Mesenchymal stem cell (in vitro differentiated cells and primary cell): ENCODE measurements around the gene ERBB4.

Source experiments
- DNase-seq: peaks from one replicate; pipeline ENCODE4 v3.0.0-alpha.2; 2013
- H2AFZ ChIP-seq: one replicate; pipeline ENCODE4 v1.6.1; 2013; ENCODE audit warnings: low read depth, mild to moderate bottlenecking, control low read depth, inconsistent platforms, low read length, moderate library complexity
- H2AK5ac ChIP-seq: 2 replicates; pipeline ENCODE4 v1.6.1; 2013; ENCODE audit warnings: low read length, moderate library complexity, mild to moderate bottlenecking, inconsistent platforms; ENCODE audit not compliant: severe bottlenecking
- H2BK120ac ChIP-seq: one replicate; pipeline ENCODE4 v1.6.1; 2013; ENCODE audit warnings: low read depth, mild to moderate bottlenecking, inconsistent platforms, low read length, moderate library complexity
- H2BK12ac ChIP-seq, 2 experiments: one replicate each; pipeline ENCODE4 v1.6.1; 2013; ENCODE audit warnings: inconsistent platforms in 2 of 2, low read length in 2 of 2, mild to moderate bottlenecking in 2 of 2, moderate library complexity in 2 of 2, control low read depth in 1 of 2
- H2BK15ac ChIP-seq: one replicate; pipeline ENCODE4 v1.6.1; 2013; ENCODE audit warnings: mild to moderate bottlenecking, low read depth, inconsistent platforms; ENCODE audit not compliant: poor library complexity, severe bottlenecking
- H2BK5ac ChIP-seq: 2 replicates; pipeline ENCODE4 v1.6.1; 2013; ENCODE audit warnings: low read depth, mild to moderate bottlenecking, low read length, control low read depth, inconsistent platforms; ENCODE audit not compliant: poor library complexity, severe bottlenecking
- H3K14ac ChIP-seq, 2 experiments: one replicate each; pipeline ENCODE4 v1.6.1; 2013; ENCODE audit warnings: inconsistent platforms in 2 of 2, low read length in 2 of 2, control low read depth in 1 of 2, mild to moderate bottlenecking in 1 of 2, moderate library complexity in 1 of 2
- H3K18ac ChIP-seq, 2 experiments: one replicate each; pipeline ENCODE4 v1.6.1; 2013; ENCODE audit warnings: inconsistent platforms in 2 of 2, low read length in 2 of 2, control low read depth in 1 of 2, low read depth in 1 of 2, mild to moderate bottlenecking in 1 of 2
- H3K23ac ChIP-seq, 2 experiments: one replicate each; pipeline ENCODE4 v1.6.1; 2013; ENCODE audit warnings: inconsistent platforms in 2 of 2, low read length in 2 of 2, mild to moderate bottlenecking in 2 of 2, moderate library complexity in 2 of 2, control low read depth in 1 of 2
- H3K27ac ChIP-seq: 2 replicates; pipeline ENCODE4 v1.5.1; 2013; ENCODE audit warnings: mild to moderate bottlenecking, moderate library complexity, low read length, control low read depth, inconsistent platforms; ENCODE audit not compliant: poor library complexity, severe bottlenecking
- H3K27me3 ChIP-seq, 2 experiments: 2 replicates each; pipeline versions ENCODE4 v1.6.1 to v1.7.0; 2013; ENCODE audit warnings: low read length in 2 of 2, mild to moderate bottlenecking in 2 of 2, moderate library complexity in 2 of 2, control low read depth in 1 of 2, inconsistent platforms in 1 of 2; ENCODE audit not compliant: control insufficient read depth in 1 of 2, insufficient read depth in 1 of 2
- H3K36me3 ChIP-seq, 2 experiments: 2 replicates each; pipeline versions ENCODE4 v1.6.1 to v1.7.0; 2013; ENCODE audit warnings: low read length in 2 of 2, control low read depth in 1 of 2, inconsistent platforms in 1 of 2, low read depth in 1 of 2, mild to moderate bottlenecking in 1 of 2; ENCODE audit not compliant: insufficient read depth in 2 of 2, control insufficient read depth in 1 of 2
- H3K4ac ChIP-seq, 2 experiments: one replicate each; pipeline ENCODE4 v1.6.1; 2013; ENCODE audit warnings: inconsistent platforms in 2 of 2, low read length in 2 of 2, mild to moderate bottlenecking in 2 of 2, moderate library complexity in 2 of 2, control low read depth in 1 of 2, low read depth in 1 of 2
- H3K4me1 ChIP-seq: 2 replicates; pipeline ENCODE4 v1.6.1; 2013; ENCODE audit warnings: low read depth, low read length, control low read depth; ENCODE audit not compliant: control insufficient read depth, insufficient read depth
- H3K4me2 ChIP-seq: 2 replicates; pipeline ENCODE4 v1.6.1; 2013; ENCODE audit warnings: low read length, mild to moderate bottlenecking, inconsistent platforms; ENCODE audit not compliant: poor library complexity, severe bottlenecking
- H3K4me3 ChIP-seq, 2 experiments: 2 replicates each; pipeline versions ENCODE4 v1.5.1 to v1.7.0; 2013; ENCODE audit warnings: low read length in 2 of 2, mild to moderate bottlenecking in 2 of 2, control low read depth in 1 of 2, low read depth in 1 of 2; ENCODE audit not compliant: insufficient read depth in 1 of 2
- H3K79me1 ChIP-seq: replicated peaks from 2 replicates; pipeline ENCODE4 v1.6.1; 2013; ENCODE audit warnings: mild to moderate bottlenecking, control low read depth, low read length, inconsistent platforms; ENCODE audit not compliant: poor library complexity, severe bottlenecking
- H3K9ac ChIP-seq: 2 replicates; pipeline ENCODE4 v1.7.0; 2013; ENCODE audit warnings: mild to moderate bottlenecking, low read length, moderate library complexity
- H3K9me3 ChIP-seq: 2 replicates; pipeline ENCODE4 v1.7.0; 2013; ENCODE audit warnings: mild to moderate bottlenecking, low read length; ENCODE audit not compliant: control insufficient read depth
- H4K8ac ChIP-seq: one replicate; pipeline ENCODE4 v1.6.1; 2013; ENCODE audit warnings: inconsistent platforms, mild to moderate bottlenecking, low read length, moderate library complexity
- H4K91ac ChIP-seq: one replicate; pipeline ENCODE4 v1.6.1; 2013; ENCODE audit warnings: mild to moderate bottlenecking, low read length, inconsistent platforms
- WGBS: methylation state at CpG from one replicate; pipeline ENCODE4 v1.1.7; 2013; ENCODE audit warnings: mixed read lengths; 5-methylcytosine and 5-hydroxymethylcytosine counted together

The ERBB4 gene

DNA sequence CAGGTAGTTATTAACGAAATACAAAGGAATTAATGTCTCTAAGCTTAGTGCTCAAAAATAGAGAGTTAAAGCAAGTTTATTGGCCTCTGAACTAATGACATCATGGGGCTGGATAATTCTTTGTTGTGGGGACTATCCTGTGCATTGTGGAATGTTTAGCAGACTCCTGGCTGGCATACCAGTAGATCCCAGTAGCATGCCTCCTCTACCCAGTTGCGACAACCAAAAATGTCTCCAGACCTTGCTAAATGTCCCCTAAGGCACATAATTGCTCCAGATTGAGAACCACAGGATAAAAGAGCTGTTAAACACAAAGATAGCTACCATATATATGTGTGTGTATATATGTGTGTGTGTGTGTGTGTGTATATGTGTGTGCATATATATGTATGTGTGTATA lies 194.5 kb downstream of the ERBB4 start:
- no peak overlapping the region for H4K8ac ChIP-seq
- H3K79me1 ChIP-seq: no peaks in the 10 kb centered on the region
- no peak overlapping the region for H2BK15ac ChIP-seq
- no peak overlapping the region for H3K4me3 ChIP-seq
- no peak overlapping the region for H3K27ac ChIP-seq
- no peak overlapping the region for H2AFZ ChIP-seq
- no peaks in the 10 kb centered on the region for H3K27me3 ChIP-seq
- H3K23ac ChIP-seq: no peak overlapping the region
- no peak for DNase-seq
- H4K91ac ChIP-seq: no peak overlapping the region
- H3K14ac ChIP-seq: no peak overlapping the region
- H3K4me1 ChIP-seq: no peaks in the 10 kb centered on the region
- H2BK12ac ChIP-seq: no peak overlapping the region
- H2AK5ac ChIP-seq: no peak overlapping the region
- 86% methylated on average over 1 of the region's 2 CpGs for WGBS
- no peak overlapping the region for H2BK5ac ChIP-seq
- H3K4me2 ChIP-seq: no peak overlapping the region
- no peak overlapping the region for H3K18ac ChIP-seq
- H3K9ac ChIP-seq: no peak overlapping the region
- no peak overlapping the region for H3K4ac ChIP-seq
- no peaks in the 10 kb centered on the region for H3K9me3 ChIP-seq
- no peaks in the 10 kb centered on the region for H3K36me3 ChIP-seq
- no peak overlapping the region for H2BK120ac ChIP-seq

DNA sequence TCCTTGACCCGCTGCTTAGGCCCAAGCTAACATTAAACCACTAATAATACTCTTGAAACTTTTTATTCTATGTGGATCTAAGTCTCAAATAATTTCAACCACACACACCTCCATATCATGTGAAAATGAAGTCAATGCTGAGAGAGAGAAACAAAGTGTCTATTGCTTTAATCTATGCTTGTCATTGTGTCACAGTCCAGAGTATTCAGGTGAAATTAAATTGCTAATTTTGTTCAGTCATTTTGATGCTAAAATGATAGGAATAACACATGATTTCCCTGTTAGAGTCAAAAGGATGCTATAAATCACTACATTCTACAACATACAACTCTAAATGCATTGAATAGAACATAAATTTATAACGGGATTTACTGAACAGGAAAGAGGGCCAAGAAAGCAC lies 195.4 kb downstream of the ERBB4 start:
- Histone ChIP-seq H4K91ac (no peak overlapping the region), H3K4ac (no peak overlapping the region), H3K4me3 (no peak overlapping the region), H3K23ac (no peak overlapping the region), H3K27me3 (no peaks in the 10 kb centered on the region), H3K9me3 (no peaks in the 10 kb centered on the region), H3K18ac (no peak overlapping the region), H3K9ac (no peak overlapping the region), H2AK5ac (no peak overlapping the region), H2BK5ac (no peak overlapping the region), H2BK120ac (no peak overlapping the region), H3K27ac (no peak overlapping the region), H4K8ac (no peak overlapping the region), H3K36me3 (no peaks in the 10 kb centered on the region), H3K14ac (no peak overlapping the region), H2AFZ (no peak overlapping the region), H2BK15ac (no peak overlapping the region), H2BK12ac (no peak overlapping the region), H3K4me1 (no peaks in the 10 kb centered on the region), H3K4me2 (no peak overlapping the region), H3K79me1 (no peaks in the 10 kb centered on the region)
- DNase-seq: no peak
- 100% methylated on average over 2 of the region's 2 CpGs for WGBS

DNA sequence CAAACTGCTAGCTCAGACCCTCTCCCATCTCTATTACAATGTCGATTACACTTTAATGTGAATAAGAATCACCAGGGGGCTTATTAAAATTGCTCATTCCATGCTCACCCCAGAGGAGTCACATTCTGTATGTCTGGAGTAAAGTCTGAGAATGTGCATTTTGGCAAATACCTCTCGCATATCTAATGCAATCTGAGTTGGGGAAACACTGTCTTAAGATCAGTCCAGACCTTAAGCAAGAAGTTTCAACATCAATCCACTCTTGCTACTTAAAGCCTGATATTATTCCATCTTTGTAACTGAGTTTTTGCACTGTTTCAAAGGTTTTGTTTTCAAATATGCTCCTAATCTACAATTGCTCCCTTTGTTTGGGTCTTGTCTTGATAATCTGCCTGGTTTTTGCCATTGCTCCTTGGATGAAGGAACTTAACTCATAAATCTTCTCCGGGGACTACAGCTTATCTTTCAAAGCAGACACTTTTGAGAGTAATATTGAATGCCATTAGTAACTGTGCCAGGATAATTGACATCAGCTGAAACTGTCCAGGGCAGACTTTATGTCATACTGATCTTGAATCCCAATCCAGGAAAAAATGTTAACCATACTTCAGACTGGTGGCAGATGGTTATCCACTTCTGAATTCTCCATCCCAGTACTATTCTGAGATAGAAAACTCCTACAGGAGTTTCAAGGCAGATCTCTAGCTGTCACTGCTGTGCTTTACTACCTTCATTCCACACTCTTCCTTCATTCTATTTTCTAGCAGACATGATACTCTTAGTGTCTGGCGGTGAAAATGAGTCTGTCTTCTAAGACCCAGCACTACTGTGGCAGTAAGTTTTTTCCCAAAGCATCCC lies 200.9 kb downstream of the ERBB4 start:
- H3K36me3 ChIP-seq: no peaks in the 10 kb centered on the region
- no peak overlapping the region for H3K4me2 ChIP-seq
- H2AK5ac ChIP-seq: no peak overlapping the region
- H3K14ac ChIP-seq: no peak overlapping the region
- no peak overlapping the region for H4K8ac ChIP-seq
- 88% methylated on average over 2 of the region's 4 CpGs for WGBS
- H3K4ac ChIP-seq: no peak overlapping the region
- H3K27me3 ChIP-seq: no peaks in the 10 kb centered on the region
- H2BK12ac ChIP-seq: no peak overlapping the region
- H3K4me1 ChIP-seq: no peaks in the 10 kb centered on the region
- no peak overlapping the region for H3K9ac ChIP-seq
- no peaks in the 10 kb centered on the region for H3K79me1 ChIP-seq
- peak overlapping the region in 1 of 2 experiments; percentile 41 for H3K4me3 ChIP-seq
- no peak overlapping the region for H2BK15ac ChIP-seq
- H2BK120ac ChIP-seq: no peak overlapping the region
- no peak overlapping the region for H4K91ac ChIP-seq
- no peak overlapping the region for H3K18ac ChIP-seq
- H3K9me3 ChIP-seq: no peaks in the 10 kb centered on the region
- H3K27ac ChIP-seq: no peak overlapping the region
- no peak for DNase-seq
- H3K23ac ChIP-seq: no peak overlapping the region
- no peak overlapping the region for H2BK5ac ChIP-seq
- H2AFZ ChIP-seq: no peak overlapping the region

DNA sequence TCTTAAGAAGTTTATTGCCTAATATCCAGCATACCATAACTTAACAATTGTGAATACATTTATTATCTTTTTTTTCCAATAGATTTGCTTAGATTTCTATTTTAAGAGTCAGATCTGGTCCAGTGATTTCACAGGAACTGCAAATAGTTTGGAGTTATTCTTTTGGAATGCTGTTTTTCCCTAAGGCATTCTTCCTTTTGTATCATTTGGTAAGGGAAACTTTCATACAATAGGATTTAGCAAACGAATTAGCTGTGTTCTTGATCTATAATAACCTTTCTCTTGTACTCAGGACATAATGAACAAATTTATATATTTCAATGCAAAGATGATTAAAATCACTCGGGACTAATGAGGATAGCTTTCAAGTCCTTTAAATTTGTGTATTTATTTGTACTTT lies 201.6 kb downstream of the ERBB4 start:
- H3K27me3 ChIP-seq: no peaks in the 10 kb centered on the region
- no peak overlapping the region for H3K4ac ChIP-seq
- no peak overlapping the region for H3K23ac ChIP-seq
- DNase-seq: no peak
- H3K36me3 ChIP-seq: no peaks in the 10 kb centered on the region
- H3K79me1 ChIP-seq: no peaks in the 10 kb centered on the region
- WGBS: no CpG with 5 or more reads among the region's 2 CpGs
- no peak overlapping the region for H2AFZ ChIP-seq
- H3K4me1 ChIP-seq: no peaks in the 10 kb centered on the region
- peak overlapping the region in 1 of 2 experiments; percentile 41 for H3K4me3 ChIP-seq
- H3K27ac ChIP-seq: no peak overlapping the region
- no peak overlapping the region for H4K91ac ChIP-seq
- no peak overlapping the region for H2BK120ac ChIP-seq
- H2BK12ac ChIP-seq: no peak overlapping the region
- no peak overlapping the region for H4K8ac ChIP-seq
- no peak overlapping the region for H3K9ac ChIP-seq
- H3K18ac ChIP-seq: no peak overlapping the region
- no peaks in the 10 kb centered on the region for H3K9me3 ChIP-seq
- H2BK5ac ChIP-seq: no peak overlapping the region
- no peak overlapping the region for H3K4me2 ChIP-seq
- no peak overlapping the region for H2AK5ac ChIP-seq
- H3K14ac ChIP-seq: no peak overlapping the region
- H2BK15ac ChIP-seq: no peak overlapping the region
